CD14-positive monocyte (primary cell): ENCODE data around the gene POGLUT2. TPM values are rescaled to one million over a fixed set of nuclear protein-coding genes. Genes with fewer than 3 reads are reported as not detected.
A peak's percentile ranks its signal among the peaks of the same experiment; 100 is the strongest.

Experiments
- DNase-seq, 3 donors: peaks; one replicate each; pipeline ENCODE4 v3.0.0-alpha.2; 2011 to 2022
- H2AFZ ChIP-seq: 2 replicates; pipeline ENCODE4 v1.6.0; 2012; ENCODE audit warnings: mild to moderate bottlenecking, low read depth, low read length, inconsistent platforms; ENCODE audit not compliant: insufficient read depth, poor library complexity, severe bottlenecking
- H3K27ac ChIP-seq, 2 donors: 1 replicate in 1 of 2; 2 replicates in 1 of 2; pipeline ENCODE4 v1.5.1; 2012 to 2013; ENCODE audit warnings: low read length in 2 of 2, control low read depth in 1 of 2, inconsistent platforms in 1 of 2, low read depth in 1 of 2, mild to moderate bottlenecking in 1 of 2
- H3K27me3 ChIP-seq, 2 donors: one replicate each; pipeline versions ENCODE4 v1.6.0 to v1.6.1; 2011 to 2013; ENCODE audit warnings: low read length in 2 of 2; ENCODE audit not compliant: control insufficient read depth in 2 of 2, insufficient read depth in 2 of 2
- H3K36me3 ChIP-seq, 2 donors: replicated peaks in 1 of 2; 1 replicate in 1 of 2; 2 replicates in 1 of 2; pipeline versions ENCODE4 v1.5.1 to v1.6.1; 2012 to 2013; ENCODE audit warnings: low read length in 2 of 2, control low read depth in 1 of 2, inconsistent platforms in 1 of 2, mild to moderate bottlenecking in 1 of 2; ENCODE audit not compliant: insufficient read depth in 2 of 2, control insufficient read depth in 1 of 2
- H3K4me1 ChIP-seq, 2 donors: 1 replicate in 1 of 2; 2 replicates in 1 of 2; pipeline versions ENCODE4 v1.5.1 to v1.6.1; 2012 to 2013; ENCODE audit warnings: low read length in 2 of 2, control low read depth in 1 of 2, inconsistent platforms in 1 of 2, mild to moderate bottlenecking in 1 of 2, moderate library complexity in 1 of 2; ENCODE audit not compliant: insufficient read depth in 2 of 2, control insufficient read depth in 1 of 2
- H3K4me2 ChIP-seq: replicated peaks from 2 replicates; pipeline ENCODE3; 2012; ENCODE audit warnings: low read length, moderate library complexity, mild to moderate bottlenecking; ENCODE audit not compliant: poor library complexity, severe bottlenecking; ENCODE audit errors: extremely low read depth
- H3K4me3 ChIP-seq, 3 experiments: fragments of 200-600 bp in 1 of 3; sonication (generic) in 1 of 3; replicated peaks in 1 of 3; 1 replicate in 2 of 3; 2 replicates in 1 of 3; pipeline ENCODE4 v1.5.1; 2011 to 2013; ENCODE audit warnings: low read length in 3 of 3, mild to moderate bottlenecking in 3 of 3, control low read depth in 2 of 3, low read depth in 2 of 3, inconsistent platforms in 1 of 3, moderate library complexity in 1 of 3
- H3K79me2 ChIP-seq: 2 replicates; pipeline ENCODE4 v1.6.0; 2012; ENCODE audit warnings: mild to moderate bottlenecking, control low read depth, inconsistent platforms, low read length, moderate library complexity; ENCODE audit not compliant: insufficient read depth
- H3K9ac ChIP-seq: 2 replicates; pipeline ENCODE4 v1.6.0; 2017; ENCODE audit warnings: low read length, mild to moderate bottlenecking; ENCODE audit not compliant: insufficient read depth, poor library complexity, severe bottlenecking
- H3K9me3 ChIP-seq, 2 donors: replicated peaks in 1 of 2; 1 replicate in 1 of 2; 2 replicates in 1 of 2; pipeline versions ENCODE4 v1.5.1 to v1.6.1; 2012 to 2013; ENCODE audit warnings: low read length in 2 of 2, control low read depth in 1 of 2; ENCODE audit not compliant: control insufficient read depth in 1 of 2, insufficient read depth in 1 of 2
- H4K20me1 ChIP-seq: 2 replicates; pipeline ENCODE4 v1.6.0; 2012; ENCODE audit warnings: mild to moderate bottlenecking, low read length, control low read depth, moderate library complexity; ENCODE audit not compliant: insufficient read depth
- H3K27ac Mint-ChIP-seq, 7 donors: one replicate each; pipeline ENCODE4 v1.8.0; 2020; ENCODE audit warnings: mild to moderate bottlenecking in 7 of 7, mixed read lengths in 7 of 7, moderate library complexity in 6 of 7, inconsistent platforms in 2 of 7
- H3K27me3 Mint-ChIP-seq, 3 donors: one replicate each; pipeline ENCODE4 v1.8.0; 2021 to 2022; ENCODE audit warnings: low read depth in 3 of 3, mild to moderate bottlenecking in 3 of 3, mixed read lengths in 3 of 3, moderate library complexity in 3 of 3, inconsistent platforms in 1 of 3
- H3K36me3 Mint-ChIP-seq, 2 donors: one replicate each; pipeline ENCODE4 v1.8.0; 2020; ENCODE audit warnings: mixed read lengths in 2 of 2, inconsistent platforms in 1 of 2, mild to moderate bottlenecking in 1 of 2
- H3K4me1 Mint-ChIP-seq: one replicate; pipeline ENCODE4 v1.8.0; 2020; ENCODE audit warnings: mild to moderate bottlenecking, mixed read lengths
- H3K4me3 Mint-ChIP-seq, 2 donors: one replicate each; pipeline ENCODE4 v1.8.0; 2020; ENCODE audit warnings: mild to moderate bottlenecking in 2 of 2, mixed read lengths in 2 of 2, moderate library complexity in 1 of 2
- H3K9me3 Mint-ChIP-seq, 7 donors: one replicate each; pipeline ENCODE4 v1.8.0; 2020 to 2022; ENCODE audit warnings: mixed read lengths in 7 of 7, mild to moderate bottlenecking in 6 of 7, moderate library complexity in 6 of 7, inconsistent platforms in 2 of 7
- WGBS: methylation state at CpG from one replicate; pipeline ENCODE4 v1.1.5; 2013; ENCODE audit warnings: missing lambda C conversion rate; ENCODE audit not compliant: insufficient coverage; 5-methylcytosine and 5-hydroxymethylcytosine counted together
- intact Hi-C, 2 donors: fragments of 100-400 bp; cut with micrococcal nuclease; formaldehyde crosslinking; loops; one replicate each; pipeline versions ENCODE4 v1.15.0 to v1.15.1; 2023
- polyA plus RNA-seq, 3 donors: library from polyadenylated mRNA; depleted of rRNA in 1 of 3; unstranded in 2 of 3; stranded (reverse) in 1 of 3; fragments of 300-500 nt in 2 of 3; fragments of >200 nt in 1 of 3; fragmentation: Illumina TruSeq in 2 of 3; gene quantifications; 1 replicate in 2 of 3; 2 replicates in 1 of 3; pipeline ENCODE4 v1.2.3, GENCODE V29; 2012 to 2021
- TF ChIP-seq, protein P1 (sequence below): fragments of 200-600 bp; IDR thresholded peaks from one replicate; pipeline ENCODE4 v1.8.0; 2022; ENCODE audit warnings: antibody characterized with exemption, mild to moderate bottlenecking

The POGLUT2 gene
- polyA plus RNA-seq, 3 donors = 0.22 TPM; not detected in 2

DNA sequence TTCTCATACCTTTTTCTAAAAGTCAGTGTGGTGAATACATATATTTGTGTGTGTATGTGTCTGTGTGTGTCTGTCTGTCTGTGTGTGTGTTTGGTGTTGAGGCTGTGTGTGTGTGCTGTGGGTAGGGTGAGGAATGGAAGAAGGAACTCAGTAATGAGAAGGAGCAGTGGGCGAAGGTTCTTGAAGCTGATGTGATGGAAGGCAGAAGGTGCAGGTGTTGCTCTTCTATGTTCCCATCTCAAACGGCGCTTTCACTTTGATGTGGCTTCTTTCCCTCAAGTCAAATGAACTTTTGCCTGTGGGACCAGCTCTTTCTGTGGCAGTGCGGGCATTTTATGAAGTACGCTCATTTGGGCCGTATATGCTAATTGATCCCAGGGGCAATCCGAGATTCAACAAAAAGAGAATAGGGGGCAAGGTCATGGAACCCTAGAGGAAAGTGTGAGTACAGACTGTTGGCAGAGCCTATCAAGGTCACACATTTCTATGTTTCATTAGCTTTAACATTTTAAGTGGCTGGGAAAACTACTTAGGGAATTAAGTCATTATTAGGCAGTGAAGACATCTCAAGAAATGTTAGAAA, 15.3 kb upstream of the POGLUT2 start:
- no peak overlapping the region for H2AFZ ChIP-seq
- TF ChIP-seq, protein P1, sequence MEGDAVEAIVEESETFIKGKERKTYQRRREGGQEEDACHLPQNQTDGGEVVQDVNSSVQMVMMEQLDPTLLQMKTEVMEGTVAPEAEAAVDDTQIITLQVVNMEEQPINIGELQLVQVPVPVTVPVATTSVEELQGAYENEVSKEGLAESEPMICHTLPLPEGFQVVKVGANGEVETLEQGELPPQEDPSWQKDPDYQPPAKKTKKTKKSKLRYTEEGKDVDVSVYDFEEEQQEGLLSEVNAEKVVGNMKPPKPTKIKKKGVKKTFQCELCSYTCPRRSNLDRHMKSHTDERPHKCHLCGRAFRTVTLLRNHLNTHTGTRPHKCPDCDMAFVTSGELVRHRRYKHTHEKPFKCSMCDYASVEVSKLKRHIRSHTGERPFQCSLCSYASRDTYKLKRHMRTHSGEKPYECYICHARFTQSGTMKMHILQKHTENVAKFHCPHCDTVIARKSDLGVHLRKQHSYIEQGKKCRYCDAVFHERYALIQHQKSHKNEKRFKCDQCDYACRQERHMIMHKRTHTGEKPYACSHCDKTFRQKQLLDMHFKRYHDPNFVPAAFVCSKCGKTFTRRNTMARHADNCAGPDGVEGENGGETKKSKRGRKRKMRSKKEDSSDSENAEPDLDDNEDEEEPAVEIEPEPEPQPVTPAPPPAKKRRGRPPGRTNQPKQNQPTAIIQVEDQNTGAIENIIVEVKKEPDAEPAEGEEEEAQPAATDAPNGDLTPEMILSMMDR = no peak
- H3K27me3 Mint-ChIP-seq = no peaks in the 10 kb centered on the region

GRCh38 chr13:102812611-102813287, 14.0 kb upstream of the POGLUT2 start:
- intact Hi-C loops = no loop called here
- no peak overlapping the region for H2AFZ ChIP-seq
- H3K27ac Mint-ChIP-seq = no peak overlapping the region

More for the DNA sequence above, 15.3 kb upstream of the POGLUT2 start:
- H3K9me3 ChIP-seq = peaks cover 0 to 4% of the 10 kb centered on the region in 2 donors
- no peaks in the 10 kb centered on the region for H3K4me1 ChIP-seq
- Mint-ChIP-seq H3K36me3 (peaks cover 10 to 12% of the 10 kb centered on the region in 2 donors), H3K9me3 (peaks cover 0 to 7% (median 3%) of the 10 kb centered on the region in 7 donors), H3K27ac (peak overlapping the region in 1 of 7 donors; percentile 10), H3K4me3 (no peak overlapping the region), H3K4me1 (no peaks in the 10 kb centered on the region)
- no peak overlapping the region for H3K4me2 ChIP-seq
- no peaks in the 10 kb centered on the region for H3K36me3 ChIP-seq
- 91% methylated on average over 4 of the region's 7 CpGs for WGBS
- DNase-seq = no peak
- intact Hi-C loops = no loop called here
- H4K20me1 ChIP-seq = no peaks in the 10 kb centered on the region
- H3K27ac ChIP-seq = no peak overlapping the region
- no peaks in the 10 kb centered on the region for H3K27me3 ChIP-seq
- H3K4me3 ChIP-seq = no peak overlapping the region
- no peaks in the 10 kb centered on the region for H3K79me2 ChIP-seq
- no peak overlapping the region for H3K9ac ChIP-seq

More at GRCh38 chr13:102812611-102813287, 14.0 kb upstream of the POGLUT2 start:
- Histone ChIP-seq H3K4me2 (no peak overlapping the region), H3K9ac (no peak overlapping the region), H3K36me3 (no peaks in the 10 kb centered on the region), H3K4me1 (no peaks in the 10 kb centered on the region), H4K20me1 (no peaks in the 10 kb centered on the region), H3K4me3 (no peak overlapping the region), H3K9me3 (peaks cover 0 to 4% of the 10 kb centered on the region in 2 donors), H3K27ac (no peak overlapping the region), H3K27me3 (no peaks in the 10 kb centered on the region), H3K79me2 (no peaks in the 10 kb centered on the region)
- no peaks in the 10 kb centered on the region for H3K27me3 Mint-ChIP-seq
- TF ChIP-seq, protein P1 = no peak
- H3K36me3 Mint-ChIP-seq = peaks cover 9 to 10% of the 10 kb centered on the region in 2 donors
- DNase-seq = no peak
- H3K4me3 Mint-ChIP-seq = no peak overlapping the region
- H3K4me1 Mint-ChIP-seq = no peaks in the 10 kb centered on the region
- H3K9me3 Mint-ChIP-seq = peaks cover 0 to 7% (median 3%) of the 10 kb centered on the region in 7 donors
